ENCODE results near the gene GTF2H4.

DNA sequence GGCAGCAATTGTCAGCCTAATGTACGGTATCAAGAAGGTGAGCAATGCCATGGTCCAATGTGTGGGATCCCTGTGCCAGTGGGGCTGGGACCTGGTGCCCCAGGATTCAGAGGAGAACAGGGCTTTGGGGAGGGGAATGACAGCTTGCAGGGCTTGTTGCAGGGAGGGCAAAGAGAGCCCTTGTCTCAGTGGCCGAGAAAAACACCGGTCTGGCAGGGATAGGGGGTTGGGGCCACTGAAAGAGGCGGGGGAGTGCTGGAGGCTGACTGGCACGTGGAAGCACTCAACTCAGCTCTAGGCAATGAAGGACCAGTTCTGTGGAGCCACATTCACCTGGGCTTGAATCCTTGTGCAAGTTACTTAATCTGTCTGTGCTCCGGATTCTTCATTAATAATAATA, 29.3 kb downstream of the GTF2H4 start:
- no peak for TF ChIP-seq EZH2 (IDR thresholded peaks at IDR 0.05; ENCODE audit: borderline replicate concordance, low read depth, low read length, poor library complexity, severe bottlenecking)
- TF ChIP-seq, protein P1, sequence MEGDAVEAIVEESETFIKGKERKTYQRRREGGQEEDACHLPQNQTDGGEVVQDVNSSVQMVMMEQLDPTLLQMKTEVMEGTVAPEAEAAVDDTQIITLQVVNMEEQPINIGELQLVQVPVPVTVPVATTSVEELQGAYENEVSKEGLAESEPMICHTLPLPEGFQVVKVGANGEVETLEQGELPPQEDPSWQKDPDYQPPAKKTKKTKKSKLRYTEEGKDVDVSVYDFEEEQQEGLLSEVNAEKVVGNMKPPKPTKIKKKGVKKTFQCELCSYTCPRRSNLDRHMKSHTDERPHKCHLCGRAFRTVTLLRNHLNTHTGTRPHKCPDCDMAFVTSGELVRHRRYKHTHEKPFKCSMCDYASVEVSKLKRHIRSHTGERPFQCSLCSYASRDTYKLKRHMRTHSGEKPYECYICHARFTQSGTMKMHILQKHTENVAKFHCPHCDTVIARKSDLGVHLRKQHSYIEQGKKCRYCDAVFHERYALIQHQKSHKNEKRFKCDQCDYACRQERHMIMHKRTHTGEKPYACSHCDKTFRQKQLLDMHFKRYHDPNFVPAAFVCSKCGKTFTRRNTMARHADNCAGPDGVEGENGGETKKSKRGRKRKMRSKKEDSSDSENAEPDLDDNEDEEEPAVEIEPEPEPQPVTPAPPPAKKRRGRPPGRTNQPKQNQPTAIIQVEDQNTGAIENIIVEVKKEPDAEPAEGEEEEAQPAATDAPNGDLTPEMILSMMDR (conservative IDR thresholded peaks at IDR 0.05; ENCODE audit: low read depth, low read length), result no peak
